ENCODE results near the gene NPEPPS. TPM values are rescaled to one million over a fixed set of nuclear protein-coding genes. Genes with fewer than 3 reads are reported as not detected.

Gene NPEPPS
- total and polyA plus RNA-seq, 2 of the 13 experiments (the other 11 are each of a cell fraction or from before 2014, with no cell fraction given) = 53.5 to 127 TPM

- peaks cover 19% of the 10 kb centered on the region for H3K4me1 ChIP-seq (ENCODE audit: insufficient read depth, low read length)
- no peak overlapping the region for H3K9ac ChIP-seq (ENCODE audit: insufficient read depth, low read depth, low read length)
- CTCF ChIA-PET (ENCODE audit: low intra/inter-chr PET ratio, low total read pairs) = no interaction called here
- H3K9me3 ChIP-seq (ENCODE audit: low read length) = no peaks in the 10 kb centered on the region
- no peak overlapping the region for H3K4me3 ChIP-seq (replicated peaks in 1 of 3; ENCODE audit: insufficient read depth in 1 of 3, low read depth in 2 of 3, low read length in 3 of 3)
- no peaks in the 10 kb centered on the region for H3K36me3 ChIP-seq (replicated peaks in 1 of 2; ENCODE audit: control insufficient read depth in 1 of 2, insufficient read depth in 2 of 2, low read length in 2 of 2)
- no peak overlapping the region for H2AFZ ChIP-seq (ENCODE audit: low read length)
- no peak for DNase-seq (ENCODE audit: low spot score)
- H3K79me2 ChIP-seq (ENCODE audit: insufficient read depth, low read length) = peaks cover 5% of the 10 kb centered on the region
- no peak overlapping the region for H3K27ac ChIP-seq (ENCODE audit: extremely low read length, insufficient read depth, low read length)
- in situ Hi-C loops (cut with HindIII; ENCODE audit: extremely low pct_ligation_motif_present, low pct_unique_long_range_greater_than_20kb) = no loop called here
- BruUV-seq (replicated peaks) = no TSS peak
- no peaks in the 10 kb centered on the region for H4K20me1 ChIP-seq (ENCODE audit: insufficient read depth, low read length)
- no peak for FAIRE-seq
- TF ChIP-seq ZMYM3 (CRISPR knock-in tag; IDR thresholded peaks at IDR 0.05) = no peak
- TF ChIP-seq, protein P1, sequence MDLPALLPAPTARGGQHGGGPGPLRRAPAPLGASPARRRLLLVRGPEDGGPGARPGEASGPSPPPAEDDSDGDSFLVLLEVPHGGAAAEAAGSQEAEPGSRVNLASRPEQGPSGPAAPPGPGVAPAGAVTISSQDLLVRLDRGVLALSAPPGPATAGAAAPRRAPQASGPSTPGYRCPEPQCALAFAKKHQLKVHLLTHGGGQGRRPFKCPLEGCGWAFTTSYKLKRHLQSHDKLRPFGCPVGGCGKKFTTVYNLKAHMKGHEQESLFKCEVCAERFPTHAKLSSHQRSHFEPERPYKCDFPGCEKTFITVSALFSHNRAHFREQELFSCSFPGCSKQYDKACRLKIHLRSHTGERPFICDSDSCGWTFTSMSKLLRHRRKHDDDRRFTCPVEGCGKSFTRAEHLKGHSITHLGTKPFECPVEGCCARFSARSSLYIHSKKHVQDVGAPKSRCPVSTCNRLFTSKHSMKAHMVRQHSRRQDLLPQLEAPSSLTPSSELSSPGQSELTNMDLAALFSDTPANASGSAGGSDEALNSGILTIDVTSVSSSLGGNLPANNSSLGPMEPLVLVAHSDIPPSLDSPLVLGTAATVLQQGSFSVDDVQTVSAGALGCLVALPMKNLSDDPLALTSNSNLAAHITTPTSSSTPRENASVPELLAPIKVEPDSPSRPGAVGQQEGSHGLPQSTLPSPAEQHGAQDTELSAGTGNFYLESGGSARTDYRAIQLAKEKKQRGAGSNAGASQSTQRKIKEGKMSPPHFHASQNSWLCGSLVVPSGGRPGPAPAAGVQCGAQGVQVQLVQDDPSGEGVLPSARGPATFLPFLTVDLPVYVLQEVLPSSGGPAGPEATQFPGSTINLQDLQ (CRISPR knock-in tag; IDR thresholded peaks at IDR 0.05) = no peak
- TF ChIP-seq ZNF879 (CRISPR knock-in tag; IDR thresholded peaks at IDR 0.05) = no peak
- no peak for TF ChIP-seq ZNF121 (CRISPR knock-in tag; IDR thresholded peaks at IDR 0.05)
- TF ChIP-seq RARA (CRISPR knock-in tag; IDR thresholded peaks at IDR 0.05) = no peak
- no peak for TF ChIP-seq TOPORS (CRISPR knock-in tag; IDR thresholded peaks at IDR 0.05)
- no peak for TF ChIP-seq SOX5 (CRISPR knock-in tag; IDR thresholded peaks at IDR 0.05; ENCODE audit: borderline replicate concordance)
- TF ChIP-seq BRD4 (CRISPR knock-in tag; IDR thresholded peaks at IDR 0.05) = no peak
- TF ChIP-seq, protein P2, sequence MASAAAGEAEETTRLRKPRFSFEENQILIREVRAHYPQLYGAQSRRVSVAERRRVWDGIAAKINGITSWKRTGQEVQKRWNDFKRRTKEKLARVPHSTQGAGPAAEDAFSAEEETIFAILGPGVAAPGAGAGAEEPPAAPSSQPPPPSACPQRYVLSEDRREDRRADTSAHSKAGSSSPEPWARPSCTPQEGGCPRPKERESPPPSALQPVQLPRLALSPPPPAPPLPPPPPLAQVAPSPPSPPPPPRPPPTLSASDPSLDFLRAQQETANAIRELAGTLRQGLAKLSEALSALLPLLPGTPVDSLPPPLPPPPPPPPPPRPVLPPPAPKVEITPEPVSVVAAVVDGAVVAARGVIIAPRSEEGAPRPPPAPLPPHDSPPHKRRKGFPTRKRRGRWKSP (CRISPR knock-in tag; IDR thresholded peaks at IDR 0.05) = no peak
- TF ChIP-seq ZNF232 (CRISPR knock-in tag; IDR thresholded peaks at IDR 0.05; ENCODE audit: borderline replicate concordance) = no peak
- no peak for TF ChIP-seq ZBTB25 (CRISPR knock-in tag; IDR thresholded peaks at IDR 0.05)
- TF ChIP-seq THAP9 (CRISPR knock-in tag; IDR thresholded peaks at IDR 0.05; ENCODE audit: borderline replicate concordance) = no peak
- no peak for TF ChIP-seq ZNF264 (CRISPR knock-in tag; IDR thresholded peaks at IDR 0.05)
- no peak for TF ChIP-seq ZNF644 (CRISPR knock-in tag; IDR thresholded peaks at IDR 0.05; ENCODE audit: low read depth)
- TF ChIP-seq ZNF30 (CRISPR knock-in tag; IDR thresholded peaks at IDR 0.05) = no peak
- no peak for ATAC-seq
- WGBS (ENCODE audit: low lambda C conversion rate) = 77% methylated on average over 5 of the region's 5 CpGs
- POLR2A ChIA-PET = no interaction called here
- intact Hi-C loops (cut with micrococcal nuclease; ENCODE audit: unreplicated experiment) = no loop called here
- H3K4me2 ChIP-seq (ENCODE audit: low read depth, low read length) = no peak overlapping the region
- no peaks in the 10 kb centered on the region; a peak in 1 of 5 replicates for H3K27me3 ChIP-seq (ENCODE audit: control insufficient read depth in 1 of 2, insufficient read depth in 2 of 2, low read length in 2 of 2)
Measured at GRCh38 chr17:47644324-47644723, 113.4 kb downstream of the NPEPPS start.
